ENCODE measurements around the gene IMMP2L.

DNA sequence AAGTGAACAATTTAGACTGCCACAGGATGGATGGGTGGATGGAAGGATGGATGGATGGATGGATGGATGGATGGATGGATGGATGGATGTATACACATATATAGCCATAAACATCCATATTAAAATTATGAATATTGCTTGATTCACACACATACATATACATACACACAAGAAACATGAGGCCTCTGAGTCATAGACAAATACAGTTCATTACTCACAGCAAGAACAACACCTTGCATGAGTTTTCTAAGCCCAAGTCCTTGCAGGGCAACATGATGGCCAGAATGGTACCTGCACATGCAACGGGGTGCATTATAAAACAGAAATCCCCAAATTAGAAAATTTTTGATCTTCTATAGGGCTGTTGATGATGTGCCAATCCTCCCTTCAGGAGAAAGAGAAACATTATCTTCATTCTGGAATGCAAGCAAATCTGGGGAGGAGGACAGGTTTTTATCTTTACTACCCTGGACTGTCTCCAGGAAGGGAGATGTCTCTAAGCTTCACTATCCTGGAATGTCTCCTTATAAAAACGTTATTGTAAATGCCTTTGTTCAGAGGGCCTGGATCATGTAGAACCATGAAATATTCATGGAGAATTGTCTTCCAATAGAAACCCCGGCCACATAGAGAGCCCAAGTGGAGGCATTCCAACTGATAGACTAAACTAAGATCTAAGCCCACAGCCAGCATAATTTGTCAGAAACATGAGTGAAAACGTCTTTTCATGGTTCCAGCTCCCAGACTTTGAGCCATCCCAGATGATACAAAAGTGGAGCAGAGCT is 709.9 kb downstream of the IMMP2L start:
- TF ChIP-seq CTCF (conservative IDR thresholded peaks at IDR 0.05; ENCODE audit: low read depth, low read length): no peak
- no peak for TF ChIP-seq EZH2 (IDR thresholded peaks at IDR 0.05; ENCODE audit: low read length, unreplicated experiment)
- no peak for TF ChIP-seq EZH2phosphoT487 (IDR thresholded peaks at IDR 0.05; ENCODE audit: borderline replicate concordance, low read length)
